HCT116 (cell line): ENCODE results near the gene B4GALT4. TPM values are rescaled to one million over a fixed set of nuclear protein-coding genes. Genes with fewer than 3 reads are reported as not detected.

Experiments
- ATAC-seq: fragments of 200-7000 bp; cut with Tn5 transposase; 2 replicates; pipeline ENCODE4 v1.9.1; 2020; ENCODE audit warnings: mild to moderate bottlenecking, moderate library complexity
- BruUV-seq: library from RNA; stranded (reverse); fragments of 400-500 nt; replicated peaks from 2 replicates; lab custom pipeline; 2021; lab: Mats Ljungman, UMichigan
- CTCF ChIA-PET: fragments of 300-600 bp; sonication (Branson Sonifier 250); formaldehyde crosslinking; loops from one replicate; lab custom pipeline; 2021; ENCODE audit warnings: antibody characterized with exemption; lab: Charles Lee
- POLR2A ChIA-PET: fragments of 300-600, 350-600 bp; sonication (Branson Sonifier 250); formaldehyde crosslinking; loops from one replicate; lab custom pipeline; 2021; ENCODE audit warnings: antibody characterized with exemption; lab: Charles Lee
- RAD21 ChIA-PET, 2 experiments: fragments of 300-600 bp; sonication (Branson Sonifier 250); formaldehyde crosslinking; loops; one replicate each; lab custom pipeline; 2023; ENCODE audit warnings: low total read pairs in 2 of 2; ENCODE audit not compliant: uncharacterized antibody in 2 of 2, unreplicated experiment in 2 of 2, low non-redundant PET in 1 of 2; lab: Charles Lee
- DNase-seq: peaks from one replicate; pipeline ENCODE4 v3.0.0-alpha.2; 2010; ENCODE audit warnings: low read depth, low spot score
- H2AFZ ChIP-seq: fragments of 200-600 bp; shearing (Covaris generic), sonication (generic); 2 replicates; pipeline ENCODE4 v1.6.1; 2017; ENCODE audit warnings: low read depth, mixed run types, mixed read lengths, antibody characterized with exemption, low read length; ENCODE audit not compliant: poor library complexity, severe bottlenecking
- H3K27ac ChIP-seq: 2 replicates; pipeline ENCODE4 v1.5.1; 2012; ENCODE audit warnings: low read depth, low read length
- H3K27me3 ChIP-seq: fragments of 200-600 bp; sonication (generic); 2 replicates; pipeline ENCODE4 v1.6.1; 2016; ENCODE audit warnings: mixed run types, low read length, mixed read lengths; ENCODE audit not compliant: insufficient read depth
- H3K36me3 ChIP-seq, 2 experiments: fragments of 200-500 bp in 1 of 2; fragments of 200-600 bp in 1 of 2; sonication (Bioruptor generic) in 1 of 2; sonication (generic) in 1 of 2; 2 replicates each; pipeline versions ENCODE4 v1.5.1 to v1.6.1; 2014 to 2016; ENCODE audit warnings: low read length in 2 of 2, inconsistent platforms in 1 of 2, mixed read lengths in 1 of 2, mixed run types in 1 of 2; ENCODE audit not compliant: insufficient read depth in 2 of 2, control insufficient read depth in 1 of 2
- H3K4me1 ChIP-seq, 2 experiments: fragments of 200-600 bp in 1 of 2; sonication (generic) in 1 of 2; 2 replicates each; pipeline versions ENCODE4 v1.5.1 to v1.6.1; 2012 to 2017; ENCODE audit warnings: low read length in 2 of 2, inconsistent platforms in 1 of 2, mild to moderate bottlenecking in 1 of 2, mixed read lengths in 1 of 2, mixed run types in 1 of 2, moderate library complexity in 1 of 2; ENCODE audit not compliant: insufficient read depth in 2 of 2, control insufficient read depth in 1 of 2
- H3K4me2 ChIP-seq: fragments of 200-600 bp; sonication (generic); 2 replicates; pipeline ENCODE4 v1.6.1; 2017; ENCODE audit warnings: mixed run types, low read length, mixed read lengths
- H3K4me3 ChIP-seq, 2 experiments: fragments of 200-600 bp in 1 of 2; sonication (generic) in 1 of 2; replicated peaks in 1 of 2; 2 replicates each; pipeline ENCODE4 v1.5.1; 2011 to 2016; ENCODE audit warnings: low read length in 2 of 2, control low read depth in 1 of 2, low read depth in 1 of 2, mild to moderate bottlenecking in 1 of 2, mixed read lengths in 1 of 2, mixed run types in 1 of 2
- H3K79me2 ChIP-seq: fragments of 200-600 bp; sonication (generic); 2 replicates; pipeline ENCODE4 v1.6.1; 2017; ENCODE audit warnings: mild to moderate bottlenecking, mixed run types, low read length, moderate library complexity, mixed read lengths; ENCODE audit not compliant: insufficient read depth
- H3K9ac ChIP-seq: fragments of 200-600 bp; sonication (generic); 2 replicates; pipeline ENCODE4 v1.6.1; 2016; ENCODE audit warnings: low read length, mixed read lengths
- H3K9me2 ChIP-seq: fragments of 200-600 bp; sonication (generic), shearing (Covaris generic); 2 replicates; pipeline ENCODE4 v1.6.1; 2017; ENCODE audit warnings: mixed run types, mild to moderate bottlenecking, moderate library complexity; ENCODE audit not compliant: insufficient read depth
- H3K9me3 ChIP-seq, 2 experiments: fragments of 200-500 bp in 1 of 2; fragments of 200-600 bp in 1 of 2; sonication (Bioruptor generic) in 1 of 2; sonication (generic) in 1 of 2; 2 replicates each; pipeline ENCODE4 v1.6.1; 2014 to 2017; ENCODE audit warnings: low read length in 2 of 2, mixed read lengths in 2 of 2, inconsistent platforms in 1 of 2, low read depth in 1 of 2, mild to moderate bottlenecking in 1 of 2, mixed run types in 1 of 2, moderate library complexity in 1 of 2; ENCODE audit not compliant: control insufficient read depth in 1 of 2, insufficient read depth in 1 of 2
- H4K20me1 ChIP-seq: fragments of 200-600 bp; sonication (generic), shearing (Covaris generic); 2 replicates; pipeline ENCODE4 v1.6.1; 2017; ENCODE audit warnings: mixed run types, mild to moderate bottlenecking, moderate library complexity; ENCODE audit not compliant: insufficient read depth
- CTCF ChIP-seq, 3 experiments: fragments of 200-600 bp in 1 of 3; sonication (generic) in 1 of 3; IDR thresholded peaks in 2 of 3; conservative IDR thresholded peaks in 1 of 3; 2 replicates each; pipeline ENCODE4 v1.5.1; 2012 to 2017; ENCODE audit warnings: low read depth in 2 of 3, low read length in 2 of 3, antibody characterized with exemption in 1 of 3, borderline replicate concordance in 1 of 3, control low read depth in 1 of 3, mild to moderate bottlenecking in 1 of 3, mixed read lengths in 1 of 3, mixed run types in 1 of 3, moderate library complexity in 1 of 3; ENCODE audit not compliant: insufficient read depth in 1 of 3
- EGR1 ChIP-seq: IDR thresholded peaks from 2 replicates; pipeline ENCODE4 v1.6.1; 2012; ENCODE audit warnings: low read depth
- ELF1 ChIP-seq: IDR thresholded peaks from 2 replicates; pipeline ENCODE4 v1.6.1; 2012; ENCODE audit warnings: low read depth, borderline replicate concordance
- FOSL1 ChIP-seq: IDR thresholded peaks from 2 replicates; pipeline ENCODE4 v1.6.1; 2012; ENCODE audit warnings: low read depth
- RAD21 ChIP-seq: IDR thresholded peaks from 2 replicates; pipeline ENCODE4 v1.6.1; 2012; ENCODE audit warnings: low read depth, mild to moderate bottlenecking
- SIN3A ChIP-seq: IDR thresholded peaks from 2 replicates; pipeline ENCODE4 v1.6.1; 2012; ENCODE audit warnings: low read depth
- SRF ChIP-seq: IDR thresholded peaks from 2 replicates; pipeline ENCODE4 v1.6.1; 2012; ENCODE audit warnings: low read depth
- TCF7L2 ChIP-seq: IDR thresholded peaks from 2 replicates; pipeline ENCODE4 v1.7.0; 2011; ENCODE audit warnings: borderline replicate concordance, inconsistent platforms; ENCODE audit not compliant: insufficient read depth, insufficient read length; ENCODE audit errors: extremely low read depth
- YY1 ChIP-seq: IDR thresholded peaks from 2 replicates; pipeline ENCODE4 v1.6.1; 2011; ENCODE audit warnings: low read length, low read depth, moderate library complexity, mild to moderate bottlenecking; ENCODE audit not compliant: insufficient replicate concordance; ENCODE audit errors: extremely low read depth
- ZFX ChIP-seq: fragments of 450-650 bp; IDR thresholded peaks from 2 replicates; pipeline ENCODE4 v1.6.1; 2017
- intact Hi-C: fragments of 100-400 bp; cut with micrococcal nuclease; formaldehyde crosslinking; loops from 2 replicates; pipeline ENCODE4 v1.10.0; 2022
- total RNA-seq: library from RNA; stranded (reverse); gene quantifications from one replicate; pipeline ENCODE4 v1.2.1, GENCODE V29; 2021; ENCODE audit not compliant: unreplicated experiment

Gene B4GALT4
- total RNA-seq, 1 experiment from 2014 or later, result 15.9 TPM

DNA sequence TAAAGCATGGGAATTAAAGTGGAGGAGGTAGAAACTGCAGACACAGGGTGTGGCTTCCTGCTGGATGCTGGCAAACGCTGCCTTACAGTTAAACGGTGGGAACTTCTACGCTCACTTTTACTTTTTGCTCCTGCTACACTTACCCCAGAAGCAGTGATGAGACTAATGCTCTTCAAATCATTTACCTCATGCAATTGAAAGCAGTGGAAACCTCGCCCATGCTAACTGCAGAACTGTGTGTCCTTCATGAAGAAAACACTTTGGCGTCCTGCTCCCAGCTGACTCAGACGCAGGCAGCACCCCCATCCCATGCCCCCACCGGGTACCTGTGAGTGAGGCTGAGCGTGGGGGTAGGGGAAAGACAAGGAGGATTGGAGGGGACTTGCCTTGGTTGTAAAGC, 35.5 kb downstream of the B4GALT4 start:
- no peaks in the 10 kb centered on the region for H3K9me3 ChIP-seq
- ATAC-seq, result no peak
- no peak overlapping the region for H3K9ac ChIP-seq
- ChIA-PET RAD21 (no interaction called here), POLR2A (no interaction called here), CTCF (no interaction called here)
- H3K4me2 ChIP-seq, result no peak overlapping the region
- BruUV-seq, result no TSS peak
- no peaks in the 10 kb centered on the region for H3K4me1 ChIP-seq
- no peak for TF ChIP-seq SRF
- TF ChIP-seq RAD21, result no peak
- no peak for TF ChIP-seq YY1
- TF ChIP-seq FOSL1, result no peak
- TF ChIP-seq ELF1, result no peak
- TF ChIP-seq TCF7L2, result no peak
- TF ChIP-seq EGR1, result no peak
- H3K4me3 ChIP-seq, result no peak overlapping the region
- no peak for DNase-seq
- H3K79me2 ChIP-seq, result no peaks in the 10 kb centered on the region
- no peaks in the 10 kb centered on the region for H3K27me3 ChIP-seq
- intact Hi-C loops, result no loop called here
- no peak overlapping the region for H3K27ac ChIP-seq
- H3K36me3 ChIP-seq, result no peaks in the 10 kb centered on the region
- H3K9me2 ChIP-seq, result no peaks in the 10 kb centered on the region
- no peaks in the 10 kb centered on the region for H4K20me1 ChIP-seq
- H2AFZ ChIP-seq, result no peak overlapping the region

DNA sequence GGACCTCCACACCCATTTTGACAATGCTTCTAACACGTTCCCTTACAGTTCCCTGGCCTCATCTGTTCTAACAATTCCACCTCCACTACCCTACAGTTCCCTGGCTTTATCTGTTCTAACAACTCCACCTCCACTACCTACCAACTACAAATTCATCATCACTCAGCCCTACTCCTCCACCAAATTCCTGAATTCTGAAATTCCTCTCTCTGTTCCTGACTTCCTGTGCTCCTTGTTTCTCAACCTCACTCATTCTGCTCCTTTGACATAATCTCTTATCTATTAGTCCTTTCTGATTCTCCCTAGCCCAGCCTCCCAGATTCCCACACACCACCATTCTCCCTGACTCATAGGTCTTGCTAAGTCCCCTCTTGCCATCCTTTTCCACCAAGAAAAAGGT, 44.8 kb downstream of the B4GALT4 start:
- Histone ChIP-seq H2AFZ (no peak overlapping the region), H3K4me1 (no peaks in the 10 kb centered on the region), H3K27ac (no peak overlapping the region), H3K9ac (no peak overlapping the region), H3K36me3 (no peaks in the 10 kb centered on the region), H3K9me2 (no peaks in the 10 kb centered on the region), H3K4me3 (no peak overlapping the region), H3K4me2 (no peak overlapping the region)
- no TSS peak for BruUV-seq
- ChIA-PET CTCF (interaction anchor here (1.2 kb wide), 1 partner anchor 45 kb away, joined by 3 read pairs; the partner anchor contains the start of gene B4GALT4), RAD21 (no interaction called here), POLR2A (no interaction called here)
- intact Hi-C loops, result no loop called here
- no peak for DNase-seq
- ATAC-seq, result no peak
- TF ChIP-seq ZFX (no peak), CTCF (IDR thresholded peaks at IDR 0.05 in 2 of 3, conservative IDR thresholded peaks at IDR 0.05 in 1 of 3; ENCODE audit: borderline replicate concordance in 1 of 3, insufficient read depth in 1 of 3, low read depth in 2 of 3, low read length in 2 of 3) (no peak), SIN3A (no peak)
- TF ChIP-seq, all 23 proteins: peak for 0
- peaks cover 6% of the 10 kb centered on the region for H3K27me3 ChIP-seq
- H3K9me3 ChIP-seq, result no peaks in the 10 kb centered on the region
- no peaks in the 10 kb centered on the region for H3K79me2 ChIP-seq
- H4K20me1 ChIP-seq, result no peaks in the 10 kb centered on the region
